ENCODE measurements around the gene GCH1. TPM values are rescaled to one million over a fixed set of nuclear protein-coding genes. Genes with fewer than 3 reads are reported as not detected.
"Not testable (repeated sequence)": the region's sequence is repeated elsewhere in the genome, so short reads cannot be mapped to it uniquely, and the experiment has no call there.

The GCH1 gene
- total RNA-seq, 4 donors from 2014 or later, result 1.5 to 6.8 (median 1.7) TPM

- peak overlapping the region; percentile 44 to 56 (median 52) for H3K4me3 ChIP-seq
- H3K27me3 ChIP-seq; H3K9me3 ChIP-seq; intact Hi-C loops (cut with DNase I); DNase-seq (ENCODE audit: extremely low spot score); H3K36me3 ChIP-seq: not testable (repeated sequence)
- peak overlapping the region in 3 of 4 donors; percentile 3 to 39 (median 27) for H3K27ac ChIP-seq (replicated peaks in 1 of 4)
- WGBS, result 37% methylated on average over 22 of the region's 27 CpGs
- TF ChIP-seq POLR2AphosphoS5 (IDR thresholded peaks at IDR 0.05), result peak in 1 of 2 donors; percentile 10
- peaks cover 0 to 11% (median 5%) of the 10 kb centered on the region in 4 donors for H3K4me1 ChIP-seq
These were observed 32.2 kb downstream of the GCH1 start for GRCh38 chr14:54870154-54871090.

- Histone ChIP-seq H3K27ac (replicated peaks in 1 of 4) (no peak overlapping the region), H3K4me3 (no peak overlapping the region), H3K4me1 (peaks cover 0 to 11% (median 5%) of the 10 kb centered on the region in 4 donors), H3K27me3 (no peaks in the 10 kb centered on the region), H3K9me3 (no peaks in the 10 kb centered on the region), H3K36me3 (no peaks in the 10 kb centered on the region)
- DNase-seq (ENCODE audit: extremely low spot score), result no peak
- 42% methylated on average over 3 of the region's 3 CpGs for WGBS
- intact Hi-C loops (cut with DNase I), result no loop called here
- no peak for TF ChIP-seq POLR2AphosphoS5 (IDR thresholded peaks at IDR 0.05)
- no peak for TF ChIP-seq CTCF (IDR thresholded peaks at IDR 0.05)
- no peak for TF ChIP-seq EP300 (IDR thresholded peaks at IDR 0.05)
- no peak for TF ChIP-seq POLR2A (IDR thresholded peaks at IDR 0.05; ENCODE audit: low read depth)
These were observed 35.6 kb downstream of the GCH1 start for GRCh38 chr14:54867011-54867410.

DNA sequence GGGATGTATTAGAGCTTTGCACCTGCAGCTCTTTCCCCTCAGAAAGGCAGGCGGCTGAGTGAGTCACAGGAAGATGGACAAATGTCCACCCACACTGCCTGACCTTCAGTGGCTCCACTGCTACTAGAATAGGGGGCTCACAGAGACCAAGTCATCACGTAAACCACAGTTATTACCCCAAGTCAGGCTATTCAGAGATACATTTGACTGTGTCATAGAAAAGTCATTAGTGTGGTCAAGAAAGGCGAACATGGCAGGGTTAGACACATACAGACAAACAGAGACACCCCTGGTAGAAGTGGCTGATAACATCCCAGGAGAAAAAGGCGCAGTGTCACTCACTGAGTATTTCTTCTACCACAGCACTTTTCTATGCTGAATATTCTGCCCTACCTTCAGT lies 36.0 kb downstream of the GCH1 start:
- Histone ChIP-seq H3K27ac (replicated peaks in 1 of 4) (no peak overlapping the region), H3K4me1 (peaks cover 0 to 11% (median 5%) of the 10 kb centered on the region in 4 donors), H3K27me3 (no peaks in the 10 kb centered on the region), H3K9me3 (no peaks in the 10 kb centered on the region), H3K4me3 (no peak overlapping the region), H3K36me3 (no peaks in the 10 kb centered on the region)
- TF ChIP-seq EP300 (IDR thresholded peaks at IDR 0.05) (no peak), CTCF (IDR thresholded peaks at IDR 0.05) (no peak), POLR2A (IDR thresholded peaks at IDR 0.05; ENCODE audit: low read depth) (no peak)
- WGBS, result 74% methylated on average over 4 of the region's 4 CpGs
- intact Hi-C loops (cut with DNase I), result no loop called here
- no peak for DNase-seq (ENCODE audit: extremely low spot score)

GRCh38 chr14:54864526-54864925 lies 38.1 kb downstream of the GCH1 start:
- Histone ChIP-seq H3K27me3 (no peaks in the 10 kb centered on the region), H3K27ac (replicated peaks in 1 of 4) (no peak overlapping the region), H3K36me3 (no peaks in the 10 kb centered on the region), H3K9me3 (no peaks in the 10 kb centered on the region), H3K4me3 (no peak overlapping the region), H3K4me1 (peaks cover 0 to 4% (median 0%) of the 10 kb centered on the region in 4 donors)
- no peak for TF ChIP-seq POLR2AphosphoS5 (IDR thresholded peaks at IDR 0.05)
- TF ChIP-seq CTCF (IDR thresholded peaks at IDR 0.05), result no peak
- TF ChIP-seq POLR2A (IDR thresholded peaks at IDR 0.05; ENCODE audit: low read depth), result no peak
- no peak for TF ChIP-seq EP300 (IDR thresholded peaks at IDR 0.05)
- no peak for DNase-seq (ENCODE audit: extremely low spot score)
- intact Hi-C loops (cut with DNase I), result no loop called here

DNA sequence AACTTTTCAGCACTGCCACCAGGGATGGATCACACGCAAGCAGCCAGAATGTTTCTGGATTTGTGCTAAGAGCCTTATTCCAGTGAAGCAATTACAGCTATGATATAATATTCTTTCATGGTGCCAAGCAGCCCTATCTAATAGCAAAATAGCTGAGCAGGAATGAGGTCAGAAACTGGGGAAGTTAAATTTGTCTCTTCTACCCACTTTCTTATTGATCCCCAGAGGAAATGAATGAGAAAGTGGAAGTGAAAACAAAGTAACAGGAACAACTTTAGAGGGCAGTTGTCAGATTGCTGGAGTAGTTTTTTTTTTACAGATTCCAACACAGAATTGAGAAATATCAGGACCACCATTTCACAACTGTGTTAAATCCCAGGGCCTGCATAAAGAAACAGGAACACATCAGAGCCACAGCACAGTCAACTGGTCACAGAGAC lies 44.8 kb downstream of the GCH1 start:
- TF ChIP-seq EP300 (IDR thresholded peaks at IDR 0.05) (no peak), POLR2AphosphoS5 (IDR thresholded peaks at IDR 0.05) (peak in 1 of 2 donors; percentile 19)
- no peak for DNase-seq (ENCODE audit: extremely low spot score)
- H3K27ac ChIP-seq (replicated peaks in 1 of 4), result peak overlapping the region in 2 of 4 donors; percentile 7 to 19
- 95% methylated on average over 1 of the region's 1 CpG for WGBS
- intact Hi-C loops (cut with DNase I), result no loop called here
- no peaks in the 10 kb centered on the region for H3K27me3 ChIP-seq
- peaks cover 0 to 4% (median 0%) of the 10 kb centered on the region in 4 donors for H3K4me1 ChIP-seq
- H3K9me3 ChIP-seq, result no peaks in the 10 kb centered on the region
- H3K4me3 ChIP-seq, result no peak overlapping the region
- H3K36me3 ChIP-seq, result no peaks in the 10 kb centered on the region
